Activated CD4-positive, alpha-beta T cell treated with anti-CD3 and anti-CD28 coated beads, Interleukin-2, amount 50 U/mL, for 24 hours (primary cell): ENCODE results near the gene HIC2.
"Not testable (repeated sequence)": the region's sequence is repeated elsewhere in the genome, so short reads cannot be mapped to it uniquely, and the experiment has no call there.

Experiments used
- DNase-seq, 2 donors: peaks; one replicate each; pipeline ENCODE4 v3.0.0-alpha.2; 2020; ENCODE audit warnings: low read depth in 1 of 2, low spot score in 1 of 2

The HIC2 gene

DNA sequence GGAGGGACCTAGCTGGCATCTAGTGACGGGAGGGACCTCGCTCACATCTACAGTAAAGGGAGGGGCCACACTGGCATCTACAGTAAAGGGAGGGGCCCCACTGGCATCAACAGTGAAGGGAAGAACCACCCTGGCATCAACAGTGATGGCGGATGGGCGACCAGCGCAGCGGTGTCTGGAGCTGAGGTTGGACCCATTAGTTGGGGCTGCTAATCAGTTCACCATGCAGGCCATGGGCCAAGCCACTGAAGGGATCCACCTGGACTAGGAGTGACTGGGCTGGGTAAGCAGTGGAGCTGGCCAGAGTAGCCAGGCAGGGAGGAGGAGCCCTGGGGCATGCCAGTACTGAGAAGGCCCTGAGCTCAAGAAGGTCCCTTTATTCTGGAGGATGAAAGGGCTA is 73.4 kb downstream of the HIC2 start:
- not testable (repeated sequence) for DNase-seq

DNA sequence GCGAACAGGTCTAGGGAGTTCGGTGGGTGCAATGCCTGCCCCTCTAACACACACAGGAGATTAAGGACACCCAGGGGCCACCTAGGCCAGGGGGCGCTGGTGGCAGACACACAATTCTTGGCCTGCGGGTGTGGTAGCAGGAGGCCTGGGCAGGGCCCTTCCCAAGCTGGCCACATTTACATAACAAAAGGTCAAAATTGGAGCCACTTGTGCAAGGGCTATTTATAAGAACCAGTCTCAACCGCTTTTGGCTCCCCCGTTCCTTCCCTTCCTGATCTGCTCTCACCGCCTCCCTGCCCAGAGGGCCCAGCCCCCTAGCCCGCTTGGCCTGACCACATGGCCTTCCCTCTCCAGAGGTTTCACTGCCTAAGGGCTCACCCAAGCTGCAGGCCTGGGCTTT is 75.1 kb downstream of the HIC2 start:
- DNase-seq: not testable (repeated sequence)

DNA sequence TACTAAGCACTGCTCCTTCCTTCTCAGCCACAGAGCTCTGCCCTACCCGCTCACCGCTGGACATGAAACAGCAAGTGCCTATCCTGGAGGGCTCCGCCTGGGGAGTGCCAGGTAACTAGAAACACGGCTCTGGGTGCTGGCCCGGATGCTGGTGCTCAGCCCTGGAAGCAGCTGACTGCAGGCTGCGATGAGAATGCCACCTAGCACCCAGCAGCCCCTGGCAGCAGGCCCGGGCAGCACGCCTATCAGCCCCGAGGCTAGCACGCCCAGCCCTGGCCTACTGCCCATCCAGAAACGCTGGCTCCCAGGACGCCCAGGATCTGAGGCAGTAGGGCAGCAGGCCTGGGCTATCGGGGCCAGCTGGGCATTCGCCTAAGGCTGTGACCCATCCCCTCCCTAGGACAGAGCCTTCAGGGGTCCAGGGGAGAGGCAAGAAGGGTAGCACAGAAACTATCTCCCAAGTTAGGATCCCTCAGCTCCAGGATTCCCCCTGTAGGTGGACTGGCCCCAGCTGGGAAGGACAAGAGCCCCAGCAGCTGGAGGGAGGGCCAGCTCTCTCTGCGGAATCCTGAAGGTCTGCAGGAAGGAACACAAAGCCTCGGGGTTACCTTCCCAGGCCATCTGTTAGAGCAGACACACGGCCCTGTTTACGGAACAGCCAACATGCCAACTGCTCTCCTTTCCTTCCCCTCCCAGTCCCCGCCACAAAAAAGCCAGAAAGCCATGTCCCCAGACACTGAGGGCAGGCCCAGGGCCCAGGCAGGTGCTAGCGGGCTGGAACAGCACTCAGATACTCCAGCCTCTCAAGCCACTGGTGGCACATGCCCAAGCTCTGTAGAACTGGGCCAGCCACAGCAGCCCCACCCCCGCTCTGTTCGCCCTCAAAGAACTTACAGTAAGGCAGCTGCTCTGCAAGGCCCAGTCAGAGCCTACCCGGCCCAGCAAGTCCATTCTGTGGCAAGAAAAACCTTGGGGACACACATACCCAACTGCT is 76.9 kb downstream of the HIC2 start:
- DNase-seq: not testable (repeated sequence)

DNA sequence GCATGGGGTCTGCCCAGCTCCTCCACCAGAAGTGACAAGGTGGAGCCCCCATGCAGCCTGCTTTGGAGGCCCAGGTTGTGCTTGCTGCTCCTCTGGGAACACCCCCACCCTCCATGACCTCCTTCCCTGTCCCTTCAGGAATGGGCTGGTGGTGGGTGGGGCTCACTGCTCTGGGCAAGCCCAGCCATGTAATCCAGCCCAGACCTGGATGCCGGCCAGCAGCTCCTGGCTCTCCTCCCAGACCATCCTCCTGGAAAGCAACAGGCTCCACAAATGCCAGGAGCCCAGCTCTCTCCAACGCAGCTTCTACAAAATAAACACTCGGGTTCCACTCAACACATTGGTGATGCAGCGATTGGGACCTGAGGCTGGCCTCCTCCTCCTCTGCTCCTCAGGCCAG is 80.8 kb downstream of the HIC2 start:
- not testable (repeated sequence) for DNase-seq

DNA sequence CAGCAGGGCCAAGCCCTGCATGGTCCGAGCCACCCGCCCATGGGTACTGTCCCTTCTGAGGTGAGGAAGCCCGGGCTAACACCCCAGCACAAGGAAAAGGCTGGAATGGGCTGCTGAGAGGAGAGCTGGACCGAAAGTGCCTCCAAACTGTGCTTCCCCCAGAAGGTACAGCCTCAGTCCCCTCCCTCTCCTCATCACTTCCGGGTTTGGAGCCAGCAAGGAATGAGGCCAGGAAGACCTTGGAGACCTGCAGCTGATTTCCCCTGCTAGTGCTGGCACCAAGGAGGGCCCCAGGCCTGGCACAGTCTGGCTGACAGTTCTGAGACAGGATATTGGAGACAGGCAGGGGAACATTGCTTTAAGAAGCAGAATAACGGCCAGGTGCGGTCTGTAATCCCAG is 81.3 kb downstream of the HIC2 start:
- DNase-seq: not testable (repeated sequence)

DNA sequence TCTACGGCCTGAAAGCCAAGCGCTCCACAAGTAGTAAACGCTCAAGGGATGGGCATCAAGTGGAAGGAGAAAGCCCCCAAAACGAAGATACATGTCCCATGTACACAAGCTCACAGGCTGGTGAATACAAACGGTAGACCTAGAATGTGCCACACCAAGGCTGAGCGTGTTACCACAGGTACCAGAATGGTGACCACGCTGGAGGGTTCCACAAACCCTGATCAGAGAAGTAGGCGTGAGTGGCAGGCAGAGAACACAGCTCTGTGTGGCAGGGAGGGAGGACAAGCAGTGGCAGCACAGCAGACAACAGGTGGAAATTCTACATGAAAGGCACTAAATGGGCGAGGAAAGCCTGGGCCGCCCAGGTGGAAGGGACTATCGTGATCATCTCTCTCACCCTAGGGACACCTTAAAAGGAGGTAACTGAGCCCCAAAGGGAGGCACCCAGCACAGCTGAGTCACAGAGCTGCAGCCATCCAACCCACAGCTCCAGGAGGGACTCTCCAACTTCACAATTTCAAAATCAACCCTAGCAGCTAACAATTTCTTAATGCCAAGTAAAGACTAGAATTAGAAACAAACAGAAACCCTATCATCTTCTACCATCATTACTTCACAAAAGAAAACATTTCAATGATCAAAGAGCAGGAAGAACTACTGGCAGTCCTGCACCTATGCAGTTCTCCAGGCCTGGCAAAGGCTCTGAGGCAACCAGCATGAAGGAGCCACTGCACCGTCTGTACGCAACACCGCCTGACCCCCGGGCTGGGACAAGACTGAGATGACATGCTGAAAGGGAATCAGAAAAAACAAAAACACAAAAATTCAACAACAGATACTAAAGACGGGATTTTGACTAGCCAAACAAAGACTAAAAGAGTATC is 82.7 kb downstream of the HIC2 start:
- DNase-seq: not testable (repeated sequence)
